ENCODE data around the gene EDN2.

DNA sequence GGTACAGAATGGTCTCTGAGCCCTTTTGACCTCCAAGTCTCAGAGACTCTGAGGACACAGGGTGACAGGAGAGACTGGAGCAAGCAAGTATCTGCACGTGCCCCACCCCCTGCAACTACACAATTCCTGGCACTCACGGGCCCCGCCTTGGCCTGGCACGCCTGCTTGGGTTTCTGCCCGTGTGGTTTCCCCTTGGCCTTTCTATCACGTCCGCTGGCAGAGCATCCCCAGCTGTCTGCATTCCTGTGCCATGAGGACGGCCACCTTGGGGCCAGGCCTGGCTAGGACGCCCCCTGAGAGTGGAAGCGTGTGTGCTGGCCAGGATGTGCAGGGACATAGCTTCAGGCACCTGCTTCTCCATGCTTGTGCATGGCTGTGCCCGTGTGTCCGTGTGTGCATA, 14.3 kb upstream of the EDN2 start:
- TF ChIP-seq, protein P1, sequence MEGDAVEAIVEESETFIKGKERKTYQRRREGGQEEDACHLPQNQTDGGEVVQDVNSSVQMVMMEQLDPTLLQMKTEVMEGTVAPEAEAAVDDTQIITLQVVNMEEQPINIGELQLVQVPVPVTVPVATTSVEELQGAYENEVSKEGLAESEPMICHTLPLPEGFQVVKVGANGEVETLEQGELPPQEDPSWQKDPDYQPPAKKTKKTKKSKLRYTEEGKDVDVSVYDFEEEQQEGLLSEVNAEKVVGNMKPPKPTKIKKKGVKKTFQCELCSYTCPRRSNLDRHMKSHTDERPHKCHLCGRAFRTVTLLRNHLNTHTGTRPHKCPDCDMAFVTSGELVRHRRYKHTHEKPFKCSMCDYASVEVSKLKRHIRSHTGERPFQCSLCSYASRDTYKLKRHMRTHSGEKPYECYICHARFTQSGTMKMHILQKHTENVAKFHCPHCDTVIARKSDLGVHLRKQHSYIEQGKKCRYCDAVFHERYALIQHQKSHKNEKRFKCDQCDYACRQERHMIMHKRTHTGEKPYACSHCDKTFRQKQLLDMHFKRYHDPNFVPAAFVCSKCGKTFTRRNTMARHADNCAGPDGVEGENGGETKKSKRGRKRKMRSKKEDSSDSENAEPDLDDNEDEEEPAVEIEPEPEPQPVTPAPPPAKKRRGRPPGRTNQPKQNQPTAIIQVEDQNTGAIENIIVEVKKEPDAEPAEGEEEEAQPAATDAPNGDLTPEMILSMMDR (IDR thresholded peaks at IDR 0.05) = no peak
- no peak for TF ChIP-seq POLR2A (IDR thresholded peaks at IDR 0.05)

Measured in lower leg skin (tissue), 3 donors.